SKM-1 (cell line): ENCODE results near the gene SIK3.
"Not testable (repeated sequence)": the region's sequence is repeated elsewhere in the genome, so short reads cannot be mapped to it uniquely, and the experiment has no call there.

Experiments used
- DNase-seq: peaks from one replicate; lab custom pipeline; 2025; ENCODE audit not compliant: unreplicated experiment; lab: John Stamatoyannopoulos, UW

SIK3 gene

DNA sequence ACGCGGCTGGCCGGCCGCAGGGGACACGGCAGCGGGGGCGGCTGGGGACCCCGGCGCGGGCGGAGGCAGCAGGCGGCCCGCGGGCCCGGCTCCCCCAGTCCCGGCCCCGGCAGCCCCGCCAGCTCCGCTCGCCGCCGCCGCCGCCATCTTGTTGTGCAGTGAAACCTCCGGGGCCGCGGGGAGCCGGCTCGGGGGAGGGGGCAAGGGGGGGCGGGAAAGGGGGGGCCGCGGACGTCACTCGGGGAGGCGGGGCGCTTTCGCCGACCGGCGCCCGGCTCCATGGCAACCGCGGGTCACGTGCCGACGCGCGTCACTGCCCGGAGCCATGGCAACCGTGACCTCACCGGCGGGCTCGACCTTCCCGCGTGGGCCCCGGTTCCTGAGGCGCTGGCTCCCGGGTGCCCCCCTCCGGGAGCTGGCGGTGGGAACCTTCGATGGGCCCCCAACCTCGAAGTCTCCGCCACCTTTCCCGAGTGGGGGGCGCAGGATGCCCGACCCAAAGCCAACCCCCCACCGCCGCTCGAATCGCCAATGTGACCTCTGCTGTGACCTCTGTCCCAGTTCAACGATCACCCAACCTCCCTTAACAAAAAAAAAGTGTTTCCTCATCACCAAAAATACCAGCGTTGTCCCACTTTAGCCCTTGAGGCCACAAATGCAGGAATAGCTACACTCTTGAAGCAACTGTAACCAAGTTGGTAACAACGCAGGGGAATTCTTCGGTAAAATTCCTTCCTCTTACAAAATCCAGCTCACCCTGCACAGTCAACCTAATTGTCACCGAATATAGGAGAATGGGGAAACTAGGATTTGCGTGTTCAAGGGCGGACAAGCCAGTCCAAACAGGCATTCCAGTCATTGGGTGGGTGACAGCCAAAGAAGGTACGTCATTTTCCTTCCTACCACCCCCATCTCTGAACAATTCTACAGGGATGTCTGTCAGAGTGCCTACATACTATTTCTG lies at the start of gene SIK3:
Gene SIK3 (minus strand): TSS at position 160 of the 964 bp plus-strand sequence. CDS start 13 bp downstream, at position 147.
- peak; percentile 88 for DNase-seq

DNA sequence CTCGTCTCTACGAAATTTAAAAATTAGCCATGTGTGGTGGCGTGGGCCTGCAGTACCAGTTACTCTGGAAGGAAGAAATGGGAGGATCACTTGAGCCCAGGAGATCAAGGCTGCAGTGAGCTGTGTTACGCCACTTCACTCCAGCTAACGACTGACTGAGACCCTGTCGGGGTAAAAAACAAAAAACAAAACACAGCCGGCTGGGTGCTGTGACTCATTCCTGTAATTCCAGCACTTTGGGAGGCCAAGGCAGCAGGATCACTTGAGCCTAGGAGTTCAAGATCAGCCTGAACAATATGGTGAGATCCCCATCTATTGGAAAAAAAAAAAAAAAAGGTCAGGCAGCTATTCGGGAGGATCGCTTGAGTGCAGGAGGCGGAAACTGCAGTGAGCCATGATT lies 48.3 kb upstream of the SIK3 start:
- DNase-seq, result no peak

DNA sequence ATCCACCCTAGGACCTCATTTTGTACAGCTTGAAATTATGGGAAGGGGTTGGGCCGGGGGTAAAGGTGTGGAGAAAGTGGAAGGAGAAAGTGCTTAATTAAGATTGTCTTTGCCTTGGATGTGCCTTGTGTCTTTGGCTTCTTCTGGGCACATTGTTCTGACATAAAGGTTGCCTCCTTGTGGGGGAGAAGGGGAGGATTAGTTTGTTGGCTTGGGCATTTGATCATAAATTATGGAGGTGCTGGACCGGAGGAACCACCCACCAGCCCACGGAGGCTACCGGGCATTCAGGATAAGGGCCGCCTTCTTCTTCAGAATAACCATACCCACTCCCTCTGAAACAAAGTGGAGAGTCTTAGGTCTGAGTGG lies 47.1 kb upstream of the SIK3 start:
- DNase-seq, result no peak

DNA sequence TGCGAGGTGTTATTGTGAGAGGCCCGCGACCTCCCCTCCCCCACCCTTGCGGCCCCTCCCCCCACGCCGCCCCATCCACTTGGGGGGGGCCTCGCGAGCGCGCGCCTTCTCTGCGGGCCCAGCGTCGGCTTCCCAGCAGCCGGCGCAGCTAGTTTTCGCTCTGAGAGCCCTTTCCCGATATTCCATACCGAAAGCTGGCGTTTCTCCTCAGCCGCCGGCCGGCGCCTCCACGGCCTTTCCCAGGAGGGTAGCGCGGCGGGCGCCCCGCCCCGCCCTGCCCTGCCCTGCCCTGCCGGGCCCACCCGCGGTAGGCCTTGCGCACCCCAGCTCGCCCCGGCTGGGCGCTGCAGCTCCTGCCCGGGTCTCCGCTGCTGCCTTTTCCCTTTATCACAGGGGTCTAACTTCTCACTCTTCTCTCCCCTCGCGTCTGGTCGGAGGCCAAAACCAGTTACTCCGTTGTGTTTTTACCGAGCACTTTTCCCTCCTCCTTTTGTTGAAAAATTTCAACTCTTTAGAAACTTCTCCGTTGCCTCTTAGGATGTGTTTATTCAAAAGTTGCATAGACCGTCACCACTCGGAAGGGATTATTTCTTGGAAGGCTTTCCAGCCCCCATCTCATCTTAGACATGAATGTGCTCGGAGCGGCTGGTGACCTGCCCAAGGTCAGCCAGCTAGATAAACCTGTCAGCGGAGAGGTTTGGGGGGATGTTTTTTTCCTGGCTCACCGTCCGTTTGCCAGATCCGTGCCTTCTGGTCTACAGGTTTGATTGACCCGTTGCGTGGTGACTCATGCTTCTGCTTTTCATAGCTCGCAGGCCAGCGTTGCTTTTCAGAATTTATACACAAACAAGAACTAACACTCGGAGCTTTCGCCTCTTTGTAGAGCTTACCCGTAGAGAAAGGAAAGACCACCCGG lies 46.5 kb upstream of the SIK3 start:
- peak; percentile 59 for DNase-seq

DNA sequence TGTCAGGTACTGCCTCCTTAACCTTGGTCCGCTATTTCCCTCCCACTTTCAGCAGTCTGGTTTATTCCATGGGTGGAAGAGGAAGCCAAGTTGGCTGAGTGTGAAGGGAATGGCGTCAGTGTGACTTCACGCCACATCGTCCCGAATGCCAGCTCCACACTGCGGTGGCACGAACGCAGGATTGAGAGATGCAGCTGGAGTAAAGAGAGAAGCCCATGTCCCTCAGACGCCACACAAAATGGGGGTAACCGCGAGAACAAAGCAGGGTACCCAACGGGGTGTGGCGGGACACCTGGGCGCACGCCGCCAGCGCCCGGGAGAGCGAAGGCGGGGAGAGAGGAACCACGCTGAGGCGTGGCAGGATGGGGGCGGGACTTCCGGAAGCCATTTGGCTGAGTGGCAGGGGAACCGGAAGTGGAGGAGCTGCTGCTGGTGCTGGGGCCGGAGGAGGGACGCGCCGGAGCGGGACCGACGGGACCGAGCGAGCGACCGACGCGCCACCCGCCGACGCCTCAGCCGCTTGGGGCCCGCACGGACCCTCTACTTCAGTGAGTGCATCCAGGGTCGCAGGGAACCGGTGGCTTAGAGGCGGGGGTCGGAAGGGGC lies 45.7 kb upstream of the SIK3 start, which contains the start of gene PAFAH1B2:
Gene PAFAH1B2 (plus strand): TSS at position 417 of the 606 bp plus-strand sequence. CDS start 8,161 bp downstream, outside the sequence.
- DNase-seq, result peak; percentile 92

GRCh38 chr11:117143390-117143789 lies 45.2 kb upstream of the SIK3 start:
- peak; percentile 17 for DNase-seq

GRCh38 chr11:117137223-117138086 lies 39.2 kb upstream of the SIK3 start:
- not testable (repeated sequence) for DNase-seq

- DNase-seq, result not testable (repeated sequence)
Measured at GRCh38 chr11:117134979-117135378, 36.8 kb upstream of the SIK3 start.

- no peak for DNase-seq
Measured at GRCh38 chr11:117134431-117134830, 36.2 kb upstream of the SIK3 start.

- no peak for DNase-seq
Measured at GRCh38 chr11:117130879-117131278, 32.7 kb upstream of the SIK3 start.

DNA sequence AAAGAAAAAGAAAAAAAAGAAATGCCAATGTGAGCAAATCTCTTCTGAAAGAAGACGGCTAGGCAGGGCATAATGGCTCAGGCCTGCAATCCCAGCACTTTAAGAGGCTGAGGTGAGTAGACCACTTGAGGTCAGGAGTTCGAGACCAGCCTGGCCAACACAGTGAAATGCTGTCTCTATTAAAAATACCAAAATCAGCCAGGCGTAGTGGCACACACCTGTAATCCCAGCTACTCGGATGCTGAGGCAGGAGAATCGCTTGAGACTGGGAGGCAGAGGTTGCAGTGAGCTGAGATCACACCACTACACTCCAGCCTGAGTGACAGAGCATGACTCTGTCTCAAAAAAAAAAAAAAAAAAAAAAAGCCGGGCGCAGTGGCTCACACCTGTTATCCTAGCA lies 32.2 kb upstream of the SIK3 start:
- DNase-seq, result not testable (repeated sequence)

GRCh38 chr11:117128289-117128688 lies 30.1 kb upstream of the SIK3 start:
- no peak for DNase-seq

DNA sequence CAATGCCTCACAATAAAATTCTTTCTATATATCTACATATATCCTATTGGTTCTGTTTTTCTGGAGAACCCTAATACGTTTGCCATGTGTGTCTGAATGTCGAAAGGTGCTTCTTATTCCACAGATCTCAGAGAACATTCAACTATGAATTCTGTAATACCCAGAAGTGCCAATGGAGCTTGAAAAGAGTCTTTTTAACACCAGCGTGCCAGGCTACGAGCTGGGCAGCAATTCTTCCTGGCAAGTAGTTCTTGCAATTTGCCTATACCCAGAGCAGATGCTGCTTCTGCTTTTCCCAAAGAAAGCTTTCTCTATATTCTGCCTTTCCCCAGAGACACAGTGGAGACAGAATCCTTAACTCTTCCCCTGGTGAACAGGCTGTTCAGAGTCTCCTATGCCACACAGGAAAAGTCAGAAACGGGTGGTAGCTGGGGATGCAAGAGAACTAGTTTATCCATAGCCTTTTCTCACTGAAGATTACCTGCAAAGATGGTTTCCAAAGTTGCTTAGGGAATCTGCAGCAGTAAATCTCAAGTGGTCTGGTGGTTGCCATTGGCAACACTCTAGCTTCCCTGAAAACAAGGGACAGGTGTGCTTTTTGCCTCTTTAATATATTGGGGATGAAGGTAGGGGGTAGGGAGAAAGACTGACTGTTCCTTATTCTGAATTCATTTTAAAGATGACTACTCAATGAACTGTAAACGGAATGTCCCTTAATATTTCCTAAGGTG lies 29.1 kb upstream of the SIK3 start:
- DNase-seq, result no peak

- DNase-seq, result no peak
Measured at GRCh38 chr11:117126223-117126965, 28.2 kb upstream of the SIK3 start.

GRCh38 chr11:117122556-117122955 lies 24.3 kb upstream of the SIK3 start:
- no peak for DNase-seq

DNA sequence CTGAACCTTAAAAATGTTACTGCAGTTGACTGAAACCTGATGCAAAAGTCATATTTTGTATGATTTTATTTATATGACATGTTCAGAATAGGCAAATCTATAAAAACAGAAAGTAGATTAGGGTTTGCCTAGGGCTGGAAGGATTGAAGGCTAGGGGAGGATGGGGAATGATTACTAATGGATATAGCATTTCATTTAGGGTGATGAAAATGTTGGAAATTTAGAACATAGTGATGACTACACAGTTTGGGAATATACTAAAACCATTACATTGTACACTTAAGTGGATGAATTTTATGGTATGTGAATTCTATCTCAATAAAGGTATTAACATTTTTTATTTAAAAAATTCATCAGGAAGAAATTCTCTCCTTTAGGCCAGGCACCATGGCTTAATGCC lies 22.9 kb upstream of the SIK3 start:
- DNase-seq, result no peak

GRCh38 chr11:117117681-117118080 lies 19.5 kb upstream of the SIK3 start:
- DNase-seq, result no peak

- DNase-seq, result not testable (repeated sequence)
Measured at GRCh38 chr11:117112939-117113338, 14.7 kb upstream of the SIK3 start.

DNA sequence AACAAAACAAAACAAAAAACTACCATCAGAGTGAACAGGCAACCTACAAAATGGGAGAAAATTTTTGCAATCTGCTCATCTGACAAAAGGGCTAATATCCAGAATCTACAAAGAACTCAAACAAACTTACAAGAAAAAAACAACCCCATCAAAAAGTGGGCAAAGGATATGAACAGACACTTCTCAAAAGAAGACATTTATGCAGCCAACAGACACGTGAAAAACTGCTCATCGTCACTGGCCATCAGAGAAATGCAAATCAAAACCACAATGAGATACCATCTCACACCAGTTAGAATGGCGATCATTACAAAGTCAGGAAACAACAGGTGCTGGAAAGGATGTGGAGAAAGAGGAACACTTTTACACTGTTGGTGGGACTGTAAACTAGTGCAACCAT lies 14.3 kb upstream of the SIK3 start:
- not testable (repeated sequence) for DNase-seq
